ENCODE data around the gene PARM1.

- no peak for TF ChIP-seq ZNF184 (tag by site-specific recombination; IDR thresholded peaks at IDR 0.05)
- no peak for TF ChIP-seq CTCF (tag by site-specific recombination; IDR thresholded peaks at IDR 0.05)
- no peak for TF ChIP-seq ZNF274 (IDR thresholded peaks at IDR 0.05; ENCODE audit: low read length)
- no peak for TF ChIP-seq ZNF274 (tag by site-specific recombination; IDR thresholded peaks at IDR 0.05; ENCODE audit: borderline replicate concordance)
- TF ChIP-seq ZSCAN4 (tag by site-specific recombination; IDR thresholded peaks at IDR 0.05): no peak
- TF ChIP-seq TSHZ1 (tag by site-specific recombination; IDR thresholded peaks at IDR 0.05; ENCODE audit: borderline replicate concordance): no peak
- no peak for TF ChIP-seq ZFP37 (tag by site-specific recombination; IDR thresholded peaks at IDR 0.05)
- no peak for TF ChIP-seq KLF9 (tag by site-specific recombination; IDR thresholded peaks at IDR 0.05; ENCODE audit: low read depth)
- TF ChIP-seq ZNF416 (tag by site-specific recombination; IDR thresholded peaks at IDR 0.05): no peak
- no peak for TF ChIP-seq ZNF501 (tag by site-specific recombination; IDR thresholded peaks at IDR 0.05)
- TF ChIP-seq ZNF138 (tag by site-specific recombination; IDR thresholded peaks at IDR 0.05; ENCODE audit: borderline replicate concordance): no peak
These were observed 72.1 kb downstream of the PARM1 start for GRCh38 chr4:75004755-75005668.
